ENCODE results near the gene FRMD6.

- TF ChIP-seq POLR2A (IDR thresholded peaks at IDR 0.05; ENCODE audit: low read length) (no peak), GATA1 (IDR thresholded peaks at IDR 0.05; ENCODE audit: low read depth, low read length) (no peak)
Measured at GRCh38 chr14:51626185-51626584, 25.5 kb upstream of the FRMD6 start.

All from erythroblast (primary cell).